Vagina (tissue), 2 donors: ENCODE data around the gene CSGALNACT2.

Experiments
- POLR2A ChIP-seq, 2 donors: fragments of 450-650 bp; IDR thresholded peaks; one replicate each; pipeline ENCODE4 v1.6.1; 2017; ENCODE audit warnings: antibody characterized with exemption in 2 of 2, mild to moderate bottlenecking in 2 of 2, moderate library complexity in 2 of 2
- POLR2AphosphoS5 ChIP-seq, 2 donors: sonication (generic); formaldehyde crosslinking; IDR thresholded peaks; one replicate each; pipeline ENCODE4 v1.9.0; 2017; ENCODE audit warnings: antibody characterized with exemption in 2 of 2, mild to moderate bottlenecking in 2 of 2, low read depth in 1 of 2; ENCODE audit not compliant: insufficient read depth in 1 of 2
- TF ChIP-seq, protein P1 (sequence below), 3 experiments: fragments of 450-650 bp in 2 of 3; fragments of 200-600 bp in 1 of 3; sonication (generic) in 1 of 3; IDR thresholded peaks; one replicate each; pipeline ENCODE4 v1.5.1; 2017 to 2019; ENCODE audit warnings: antibody characterized with exemption in 3 of 3, mild to moderate bottlenecking in 2 of 3, moderate library complexity in 2 of 3

DNA sequence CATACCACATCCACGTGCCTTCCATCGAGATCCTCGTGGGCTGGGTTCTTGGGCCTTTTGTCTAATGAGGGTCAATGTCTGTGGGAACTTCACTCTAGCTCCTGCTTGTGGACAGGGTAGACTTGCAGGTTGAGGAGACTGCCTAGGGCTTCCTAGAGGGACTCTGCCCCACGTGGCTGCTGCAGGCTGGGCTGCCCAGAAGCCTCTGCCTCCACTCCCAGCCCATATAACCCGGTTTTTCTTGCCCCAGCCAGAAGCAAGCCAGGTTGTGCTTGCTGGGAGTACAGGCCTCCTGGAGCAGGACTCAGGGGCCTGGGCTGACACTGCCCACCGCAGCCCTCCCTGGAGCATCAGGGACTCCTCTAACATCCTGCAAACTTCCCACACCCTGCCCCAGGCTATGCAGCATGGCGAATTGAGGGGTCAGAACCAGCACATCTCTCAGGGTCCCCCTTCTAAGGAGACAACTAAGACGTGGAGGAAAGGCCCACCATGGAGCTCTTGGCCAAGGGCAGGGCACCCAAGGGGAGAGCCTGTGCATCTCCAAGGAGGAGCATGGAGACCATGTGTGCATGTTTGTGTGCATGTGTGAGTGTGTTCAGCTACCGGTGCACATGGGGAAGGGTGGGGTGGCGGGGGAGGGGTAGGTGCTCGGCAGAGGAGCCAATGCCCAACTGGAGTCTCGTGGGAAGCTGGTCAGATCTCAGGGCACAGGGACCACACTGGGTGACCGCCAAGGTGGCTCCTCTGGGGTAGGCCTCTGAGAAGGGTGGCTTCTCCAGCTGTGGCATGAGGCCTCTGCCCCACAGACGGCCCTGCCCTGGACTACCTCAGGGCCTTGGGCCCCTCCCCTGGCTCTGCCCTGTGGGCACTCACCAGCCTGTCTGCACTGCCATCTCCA is 66.0 kb downstream of the CSGALNACT2 start:
- TF ChIP-seq POLR2A (IDR thresholded peaks at IDR 0.05) (no peak), POLR2AphosphoS5 (IDR thresholded peaks at IDR 0.05; ENCODE audit: insufficient read depth in 1 of 2, low read depth in 1 of 2) (no peak)
- TF ChIP-seq, protein P1, sequence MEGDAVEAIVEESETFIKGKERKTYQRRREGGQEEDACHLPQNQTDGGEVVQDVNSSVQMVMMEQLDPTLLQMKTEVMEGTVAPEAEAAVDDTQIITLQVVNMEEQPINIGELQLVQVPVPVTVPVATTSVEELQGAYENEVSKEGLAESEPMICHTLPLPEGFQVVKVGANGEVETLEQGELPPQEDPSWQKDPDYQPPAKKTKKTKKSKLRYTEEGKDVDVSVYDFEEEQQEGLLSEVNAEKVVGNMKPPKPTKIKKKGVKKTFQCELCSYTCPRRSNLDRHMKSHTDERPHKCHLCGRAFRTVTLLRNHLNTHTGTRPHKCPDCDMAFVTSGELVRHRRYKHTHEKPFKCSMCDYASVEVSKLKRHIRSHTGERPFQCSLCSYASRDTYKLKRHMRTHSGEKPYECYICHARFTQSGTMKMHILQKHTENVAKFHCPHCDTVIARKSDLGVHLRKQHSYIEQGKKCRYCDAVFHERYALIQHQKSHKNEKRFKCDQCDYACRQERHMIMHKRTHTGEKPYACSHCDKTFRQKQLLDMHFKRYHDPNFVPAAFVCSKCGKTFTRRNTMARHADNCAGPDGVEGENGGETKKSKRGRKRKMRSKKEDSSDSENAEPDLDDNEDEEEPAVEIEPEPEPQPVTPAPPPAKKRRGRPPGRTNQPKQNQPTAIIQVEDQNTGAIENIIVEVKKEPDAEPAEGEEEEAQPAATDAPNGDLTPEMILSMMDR (IDR thresholded peaks at IDR 0.05): no peak
